Stimulated activated CD4-positive, alpha-beta T cell treated with anti-CD3 and anti-CD28 coated beads, Interleukin-4, amount 100 ng/mL, for 4 hours (primary cell): ENCODE results near the gene P2RY2.
"Not testable (repeated sequence)": the region's sequence is repeated elsewhere in the genome, so short reads cannot be mapped to it uniquely, and the experiment has no call there.

Source experiments
- DNase-seq, 2 experiments: peaks; one replicate each; pipeline ENCODE4 v3.0.0-alpha.2; 2020

Gene P2RY2

DNA sequence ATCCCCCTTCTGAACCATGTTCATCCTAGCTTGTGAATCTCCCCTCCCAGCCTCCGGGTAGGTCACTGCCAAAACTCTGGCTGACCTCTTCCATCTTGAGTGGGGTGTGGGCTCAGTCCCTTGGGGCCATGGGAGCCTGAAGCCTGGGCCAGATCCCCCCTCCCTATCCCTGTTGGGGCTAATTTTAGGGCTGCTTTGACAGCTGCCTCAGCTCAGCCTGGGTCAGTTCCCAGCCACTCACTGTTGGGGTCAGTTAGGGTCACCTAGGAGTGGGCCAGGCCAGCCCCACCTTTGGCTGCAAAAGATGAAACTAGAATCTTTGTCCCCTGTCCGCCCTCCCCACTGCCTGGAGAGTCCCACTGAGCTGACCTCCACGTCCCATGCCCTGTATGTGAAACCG, 29.8 kb upstream of the P2RY2 start:
- DNase-seq = no peak

DNA sequence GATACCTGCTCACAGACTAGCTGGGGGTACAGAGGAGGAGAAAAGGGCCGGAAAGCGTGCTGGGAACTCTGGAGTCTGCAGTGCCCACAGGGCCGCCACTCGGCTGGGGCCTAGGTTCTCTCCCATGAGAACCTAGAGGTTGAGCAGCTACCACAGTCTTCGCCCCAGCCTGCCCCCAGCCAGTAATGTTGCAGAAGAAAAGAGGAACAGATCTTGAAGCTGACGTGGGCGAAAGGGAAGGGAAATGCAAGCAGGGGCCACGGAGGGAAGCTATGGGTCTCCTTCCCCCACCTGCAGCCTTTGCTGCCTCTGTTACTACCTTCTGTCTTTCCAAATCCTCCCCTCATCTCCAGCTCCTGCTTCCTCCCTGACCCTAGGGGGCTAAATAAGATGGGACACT, 28.8 kb upstream of the P2RY2 start:
- no peak for DNase-seq

DNA sequence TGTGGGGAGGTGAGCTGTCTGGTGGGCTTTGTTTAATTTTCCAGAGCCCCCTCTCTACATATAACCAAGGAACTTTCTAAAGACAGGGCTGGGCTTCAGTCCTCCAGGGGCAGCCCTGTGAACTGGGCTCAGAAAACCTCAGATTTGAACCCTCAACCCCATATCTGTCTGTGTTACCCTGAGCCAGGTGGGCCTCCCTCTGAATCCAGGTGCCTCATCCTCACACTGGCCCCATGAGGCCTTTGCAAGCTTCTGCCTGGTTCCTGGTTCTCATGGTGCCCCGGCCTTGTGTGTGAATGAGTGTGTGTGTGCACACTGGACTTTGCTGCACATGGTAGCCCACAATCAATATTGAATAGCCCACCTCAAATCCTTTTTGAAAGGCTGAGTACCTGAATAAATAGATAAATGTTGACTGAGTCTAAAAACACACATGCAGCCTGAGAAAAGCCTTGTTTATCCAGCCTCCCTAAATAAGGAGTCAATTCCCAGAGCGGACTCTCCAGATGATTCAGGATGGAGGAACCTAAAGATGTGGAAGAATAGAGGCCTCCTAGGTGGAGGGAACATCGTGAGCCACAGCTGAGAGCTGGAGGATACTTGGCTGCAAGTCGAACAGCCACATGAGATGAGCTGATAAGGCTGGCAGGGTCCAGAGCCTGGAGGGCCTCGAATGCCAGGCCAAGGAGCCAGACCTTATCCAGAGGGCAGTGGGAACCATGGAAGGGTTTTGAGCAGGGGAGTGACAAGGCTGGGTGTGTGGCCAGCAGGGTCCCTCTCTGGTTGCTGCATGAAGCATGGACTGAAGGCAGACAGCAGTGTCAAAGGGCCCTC, 28.1 kb upstream of the P2RY2 start:
- DNase-seq = no peak

DNA sequence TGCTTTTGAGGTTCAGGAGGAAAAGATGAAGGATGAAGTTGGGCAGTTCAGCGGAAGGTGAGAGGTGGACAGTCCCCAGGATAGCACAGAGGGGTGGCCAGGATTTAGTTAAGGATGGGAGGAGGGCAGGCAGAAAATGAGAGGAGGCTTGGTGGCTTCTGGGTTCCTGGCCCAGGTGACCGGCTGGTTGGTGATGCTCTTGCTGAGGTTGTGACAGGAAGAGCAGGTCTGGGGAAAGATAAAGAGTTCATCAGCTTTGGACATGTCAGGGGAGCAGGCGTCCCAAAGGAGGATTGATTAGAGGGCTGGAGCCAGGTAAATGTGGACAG, 27.6 kb upstream of the P2RY2 start:
- DNase-seq = no peak

DNA sequence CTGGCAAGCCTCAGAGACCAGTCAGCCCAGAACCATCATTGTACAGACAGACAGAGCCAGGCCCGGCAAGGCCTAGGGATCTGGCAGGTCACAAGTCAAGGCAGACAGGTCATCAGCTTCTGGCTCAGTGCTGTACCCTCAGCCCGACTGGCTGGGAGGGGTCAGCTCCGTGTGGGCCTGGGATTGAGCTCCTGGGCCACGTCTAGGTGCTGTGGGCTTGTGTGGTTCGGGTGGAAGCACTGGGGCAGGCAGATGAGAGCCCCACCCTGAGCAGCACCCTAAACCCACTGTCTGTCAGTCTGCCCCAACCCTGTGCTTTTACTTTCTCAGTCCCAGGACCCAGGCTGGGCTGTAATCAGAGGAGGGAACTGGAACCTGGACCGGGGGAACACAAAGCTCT, 26.9 kb upstream of the P2RY2 start:
- no peak for DNase-seq

DNA sequence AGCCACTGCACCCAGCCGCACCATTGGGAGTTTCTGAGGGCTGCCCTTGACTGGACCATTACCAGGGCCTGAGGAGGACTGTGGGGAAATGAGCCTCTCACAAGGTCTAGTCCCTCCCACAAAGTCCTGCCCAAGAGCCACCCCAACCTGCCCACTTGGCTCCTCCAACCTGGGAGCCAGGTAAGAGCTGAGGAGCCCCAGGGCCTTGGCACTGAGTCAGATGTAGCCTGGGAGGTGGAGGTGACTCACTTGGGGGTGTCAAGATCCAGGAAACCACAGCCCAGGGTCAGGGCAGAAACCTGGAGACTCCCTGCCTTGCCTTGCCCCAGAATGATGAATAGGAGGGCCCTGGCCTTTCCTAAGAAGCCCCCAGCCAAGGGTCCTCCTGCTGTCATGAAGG, 25.8 kb upstream of the P2RY2 start:
- DNase-seq = no peak

DNA sequence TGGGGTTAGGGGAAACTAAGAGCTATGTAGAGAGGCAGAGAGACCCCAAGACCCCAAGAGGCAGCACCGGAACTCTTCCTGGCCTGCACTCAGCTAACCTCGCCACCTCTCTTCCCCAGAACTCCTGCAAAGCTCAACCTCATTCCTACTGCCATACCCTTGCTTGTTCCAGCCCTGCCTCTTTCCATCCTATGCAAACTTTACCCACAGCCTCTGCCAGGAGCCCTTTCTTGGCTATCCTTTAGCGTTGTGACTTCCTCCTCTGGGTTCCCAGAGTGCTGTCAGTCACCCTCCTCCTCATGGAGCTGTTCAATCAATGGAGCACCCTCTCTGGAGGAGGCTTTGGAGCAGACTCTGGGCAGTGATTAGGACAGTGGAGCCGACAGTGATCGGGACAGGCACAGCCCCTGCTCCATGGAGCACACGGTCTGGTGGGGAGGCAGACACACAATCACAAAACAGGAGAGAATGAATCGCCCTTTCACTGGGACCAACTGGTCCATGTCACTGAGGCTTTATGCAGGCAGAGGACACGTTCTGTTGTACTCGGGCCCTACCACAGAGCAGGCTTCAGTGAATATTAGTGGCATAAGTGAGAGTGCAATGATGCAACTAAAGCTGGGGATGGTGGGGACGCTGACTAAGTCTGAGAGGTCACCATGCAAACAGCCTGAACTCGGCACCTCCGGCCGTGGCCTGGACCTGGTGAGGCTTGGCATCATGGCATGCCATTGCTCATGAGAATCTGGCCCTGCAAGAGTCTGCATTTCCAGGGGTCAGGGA, 24.6 kb upstream of the P2RY2 start:
- no peak for DNase-seq

DNA sequence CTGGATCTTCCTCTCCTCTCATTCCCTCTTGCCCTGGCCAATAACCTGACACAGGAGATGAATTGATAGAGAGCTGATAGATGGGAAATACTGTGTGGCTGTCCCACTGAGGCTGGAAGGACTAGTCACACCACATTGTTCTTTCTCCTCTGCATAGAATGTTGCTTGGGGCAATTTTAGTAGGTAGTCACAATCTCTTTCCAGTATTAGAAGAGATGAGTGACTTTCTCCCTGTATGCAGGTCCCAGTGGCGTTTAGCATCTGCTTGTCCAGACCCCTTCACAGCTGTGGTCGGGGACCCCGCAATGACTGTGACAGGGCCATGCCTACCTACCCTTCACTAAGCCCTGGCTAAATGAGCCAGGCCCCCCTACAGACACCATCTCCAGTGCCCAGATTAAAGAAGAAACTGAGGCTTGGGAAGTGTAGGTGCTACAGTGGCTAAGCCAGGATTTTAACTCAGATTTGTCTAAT, 24.0 kb upstream of the P2RY2 start:
- no peak for DNase-seq

DNA sequence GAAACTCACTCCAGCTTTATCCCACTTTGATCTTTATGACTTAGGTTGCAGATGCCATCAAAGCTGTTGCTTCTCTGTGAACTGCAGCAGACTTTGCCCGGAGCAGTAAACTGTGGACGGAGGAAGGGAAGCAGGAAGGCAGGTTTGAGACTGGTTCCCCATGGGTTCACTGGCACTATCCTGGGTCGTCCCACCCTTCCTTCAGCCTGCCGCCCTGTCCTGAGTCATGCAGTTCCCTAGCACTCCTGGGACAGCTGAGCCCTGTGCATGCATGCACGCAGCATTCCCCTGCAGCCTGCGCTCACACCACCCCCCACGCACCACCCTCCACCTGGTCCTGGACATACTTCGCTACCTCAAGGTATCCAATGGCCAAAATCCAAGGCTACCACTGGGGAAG, 23.5 kb upstream of the P2RY2 start:
- DNase-seq = no peak

DNA sequence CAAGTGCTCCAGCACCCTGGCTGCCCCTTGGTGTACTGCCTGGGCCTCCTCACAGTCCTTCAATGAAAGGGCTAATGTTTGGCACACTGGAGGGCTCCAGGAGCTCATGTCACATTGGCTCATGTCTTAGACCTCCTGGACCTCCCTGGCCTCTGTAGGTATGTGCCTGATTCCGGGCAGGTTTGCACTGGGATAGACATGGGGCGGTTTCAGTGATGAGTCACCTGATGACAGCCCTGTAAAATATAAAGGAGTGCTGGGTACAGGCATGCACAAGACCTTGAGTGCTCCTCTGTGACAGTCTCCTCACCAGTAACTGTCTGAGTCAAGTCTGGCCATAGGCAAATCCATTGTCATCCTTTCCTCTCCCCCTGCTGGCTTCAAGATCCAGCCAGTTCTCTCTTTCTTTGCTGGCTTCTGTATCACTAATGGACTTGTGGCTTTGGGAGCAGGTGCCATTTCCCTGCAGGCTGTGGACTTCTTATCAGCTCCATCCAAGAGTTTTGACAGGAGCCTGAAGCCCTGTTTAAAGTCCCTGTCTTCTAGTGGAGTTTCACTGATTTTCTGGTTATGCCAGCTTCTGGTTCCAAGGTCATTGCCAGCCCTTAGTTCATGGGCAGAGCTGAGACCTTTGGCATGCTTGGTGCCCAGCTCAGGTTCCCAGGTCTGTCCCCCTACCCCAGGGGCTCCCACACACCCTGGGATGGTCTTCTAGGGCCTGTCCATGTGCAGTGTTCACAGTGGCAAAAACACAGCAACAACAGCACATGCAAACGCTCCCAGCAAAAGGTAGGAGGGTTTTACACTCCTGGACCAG, 22.7 kb upstream of the P2RY2 start:
- DNase-seq = no peak

DNA sequence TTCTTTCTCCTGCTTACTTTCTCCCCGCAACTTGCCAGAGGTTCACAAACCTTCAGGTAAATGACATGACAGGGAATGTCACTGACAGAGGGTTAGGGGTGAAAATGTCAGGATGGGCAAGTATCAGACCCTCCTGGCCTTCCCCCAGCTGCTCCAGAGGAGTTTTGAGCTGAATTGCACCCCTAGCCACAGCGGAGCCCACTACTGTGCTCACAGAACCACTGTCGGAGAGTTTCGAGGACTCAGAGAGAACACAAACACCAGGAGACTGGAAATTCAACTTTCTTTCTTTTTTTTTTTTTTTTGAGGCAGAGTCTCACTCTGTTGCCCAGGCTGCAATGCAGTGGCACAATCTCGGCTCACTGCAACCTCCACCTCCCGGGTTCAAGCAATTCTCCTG, 21.5 kb upstream of the P2RY2 start:
- no peak for DNase-seq

DNA sequence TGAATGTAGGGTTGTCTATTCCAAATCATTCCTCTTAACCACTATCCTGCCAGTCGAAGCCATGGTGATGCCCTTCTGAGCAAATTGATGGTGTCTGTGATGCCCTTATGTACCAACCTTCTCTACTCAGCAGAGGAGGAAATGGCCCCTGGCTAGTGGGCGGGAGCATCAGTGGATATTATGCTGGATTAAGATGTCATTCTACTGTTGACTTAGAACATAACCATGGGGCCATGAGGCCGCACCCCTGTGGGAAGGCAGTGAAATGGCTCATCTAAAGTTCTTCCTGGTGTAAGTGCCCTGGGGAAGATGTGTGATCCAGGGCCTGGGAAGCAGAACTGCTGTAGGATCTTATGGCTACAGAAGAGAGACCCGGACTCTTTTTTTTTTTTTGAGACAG, 20.7 kb upstream of the P2RY2 start:
- no peak for DNase-seq

DNA sequence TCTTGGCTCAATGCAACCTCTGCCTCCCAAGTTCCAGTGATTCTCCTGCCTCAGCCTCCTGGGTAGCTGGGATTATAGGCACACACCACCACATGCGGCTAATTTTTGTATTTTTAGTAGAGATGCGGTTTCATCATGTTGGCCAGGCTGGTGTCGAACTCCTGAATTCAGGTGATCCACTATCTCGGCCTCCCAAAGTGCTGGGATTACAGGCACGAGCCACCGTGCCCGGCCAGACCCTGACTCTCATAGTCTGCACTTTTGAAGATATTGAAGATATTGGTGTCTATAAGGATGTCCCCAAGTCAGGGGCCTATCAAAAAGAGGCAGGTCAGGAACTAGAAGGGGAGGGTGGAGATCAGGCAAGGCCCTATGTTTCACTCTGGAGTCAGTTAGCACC, 20.3 kb upstream of the P2RY2 start:
- not testable (repeated sequence) for DNase-seq

DNA sequence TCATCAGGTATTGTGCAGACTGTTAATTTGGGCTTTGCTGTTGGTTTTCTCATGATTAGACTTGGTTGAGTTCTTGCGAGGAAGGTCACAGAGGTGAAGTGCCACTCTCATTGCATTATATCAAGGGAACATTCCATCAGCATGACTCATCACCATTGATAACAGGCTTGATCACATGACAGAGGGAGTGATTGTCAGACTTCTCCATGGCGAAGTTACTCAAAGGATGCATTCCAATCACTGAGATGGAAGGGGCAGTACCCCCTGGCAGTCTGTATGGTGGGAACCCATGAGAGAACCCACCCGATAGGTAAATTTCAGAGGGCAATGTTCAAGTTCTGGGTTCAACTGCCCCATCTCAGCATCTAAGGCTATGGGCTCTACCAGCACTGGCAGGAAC, 19.4 kb upstream of the P2RY2 start:
- no peak for DNase-seq

DNA sequence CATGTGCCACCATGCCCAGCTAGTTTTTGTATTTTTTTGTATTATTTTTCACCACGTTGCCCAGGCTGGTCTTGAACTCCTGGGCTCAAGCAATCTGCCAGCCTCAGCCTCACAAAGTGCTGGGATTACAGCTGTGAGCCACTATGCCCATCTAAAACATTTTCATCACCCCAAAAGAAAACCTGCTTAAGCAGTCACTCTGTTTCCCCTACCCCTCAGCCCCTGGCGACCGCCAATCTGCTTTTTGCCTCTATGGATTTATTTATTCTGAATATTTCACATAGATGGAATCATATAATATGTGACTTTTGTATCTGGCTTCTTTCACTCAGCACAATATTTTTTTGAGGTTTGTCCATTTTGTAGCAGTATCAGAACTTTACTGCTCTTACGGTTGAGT, 18.6 kb upstream of the P2RY2 start:
- DNase-seq = no peak

DNA sequence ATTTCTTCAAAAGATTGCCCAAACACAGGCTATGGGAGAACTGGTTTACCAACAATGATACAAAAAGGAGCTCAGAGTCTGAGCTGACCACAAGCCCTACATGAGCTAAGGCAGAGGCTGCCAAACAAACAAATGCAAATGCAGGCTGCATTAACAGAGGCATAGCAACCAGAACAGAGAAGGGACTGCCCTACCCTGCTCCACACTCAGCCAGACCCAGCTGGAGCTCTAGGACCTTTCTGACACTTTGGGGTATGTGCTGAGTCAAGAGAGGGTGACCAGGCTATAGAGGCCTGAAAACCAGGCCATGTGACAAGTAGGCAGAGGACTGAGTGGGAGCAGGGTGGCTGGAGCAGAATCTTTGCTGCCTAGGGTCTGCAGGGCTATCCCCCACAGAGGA, 17.8 kb upstream of the P2RY2 start:
- no peak for DNase-seq

DNA sequence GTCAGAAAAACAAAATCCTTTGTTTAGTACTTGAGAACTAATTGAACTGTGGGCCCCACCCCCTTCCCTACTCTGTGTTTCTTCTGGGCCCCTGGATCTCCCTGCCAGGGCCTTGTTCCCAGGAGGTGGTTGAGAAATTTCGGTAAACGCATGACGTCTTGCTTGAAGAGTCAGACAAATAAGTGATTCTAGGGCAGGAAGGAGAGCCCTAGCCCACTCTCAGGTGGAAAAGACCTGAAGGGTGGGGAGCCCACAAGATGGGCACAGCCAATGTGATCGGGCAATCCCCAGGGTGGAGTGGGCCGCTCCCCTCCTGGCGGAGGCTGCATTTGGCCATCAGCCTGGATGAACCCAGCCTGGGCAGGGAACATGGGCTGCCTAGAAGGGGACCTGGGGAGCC, 16.8 kb upstream of the P2RY2 start:
- no peak for DNase-seq

DNA sequence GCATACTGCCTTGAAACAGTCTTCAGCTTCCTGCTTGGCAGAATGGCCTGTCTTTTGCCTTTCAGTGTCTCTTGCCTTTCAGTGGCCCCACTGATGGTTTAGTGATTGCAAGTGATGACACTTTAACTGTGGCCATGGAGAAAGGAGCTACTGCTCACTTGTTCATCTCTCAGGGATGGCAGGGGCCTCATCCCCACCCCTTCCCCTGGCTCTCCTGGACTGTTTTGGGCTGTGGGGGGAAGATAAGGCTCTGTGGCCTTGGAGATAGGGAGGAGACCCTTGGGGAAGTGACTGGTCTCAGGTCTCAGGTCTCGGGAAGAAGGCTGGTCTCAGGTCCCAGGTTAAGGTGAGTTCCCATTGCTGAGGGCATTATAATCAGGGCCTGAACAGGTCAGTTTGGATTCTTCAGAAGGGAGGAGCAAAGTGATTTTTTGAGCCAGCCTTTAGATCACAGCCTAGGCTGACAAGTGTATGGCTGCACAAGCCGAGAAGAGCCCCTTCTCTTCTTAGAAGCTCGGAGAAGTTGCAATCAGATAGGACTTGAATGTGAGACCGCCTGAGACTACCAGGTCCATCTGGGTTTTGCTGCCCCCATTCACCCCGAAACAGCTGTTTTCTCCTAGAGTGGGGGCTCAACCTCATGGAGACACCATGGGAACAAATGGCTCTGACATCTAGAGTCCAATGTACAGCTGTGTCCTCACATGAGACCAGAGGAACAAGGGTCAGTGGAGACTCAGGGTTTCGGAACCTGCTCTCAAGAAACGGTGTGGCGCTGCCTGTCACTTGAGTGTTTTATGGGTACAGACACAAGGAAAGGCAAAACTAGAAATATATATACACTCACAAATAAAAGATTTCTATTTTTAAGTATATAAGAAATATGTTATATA, 15.9 kb upstream of the P2RY2 start:
- no peak for DNase-seq

DNA sequence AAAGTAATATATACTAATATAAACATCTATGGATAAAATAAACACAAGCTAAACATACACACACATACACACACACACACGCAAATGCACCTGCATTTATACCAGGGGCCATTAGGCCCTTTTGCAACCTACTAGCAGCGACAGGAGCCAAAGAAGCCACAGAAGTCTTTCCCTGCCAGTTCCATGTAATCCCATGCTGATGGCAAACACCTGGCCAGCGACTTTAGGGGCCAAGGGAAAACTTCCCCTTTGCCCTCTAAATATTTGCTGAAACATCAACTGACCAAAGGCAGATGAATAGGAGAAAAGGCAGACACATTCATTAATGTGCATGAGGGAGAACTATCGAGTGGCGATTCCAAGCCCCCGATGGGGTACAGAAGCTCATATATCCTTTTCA, 14.8 kb upstream of the P2RY2 start:
- no peak for DNase-seq

DNA sequence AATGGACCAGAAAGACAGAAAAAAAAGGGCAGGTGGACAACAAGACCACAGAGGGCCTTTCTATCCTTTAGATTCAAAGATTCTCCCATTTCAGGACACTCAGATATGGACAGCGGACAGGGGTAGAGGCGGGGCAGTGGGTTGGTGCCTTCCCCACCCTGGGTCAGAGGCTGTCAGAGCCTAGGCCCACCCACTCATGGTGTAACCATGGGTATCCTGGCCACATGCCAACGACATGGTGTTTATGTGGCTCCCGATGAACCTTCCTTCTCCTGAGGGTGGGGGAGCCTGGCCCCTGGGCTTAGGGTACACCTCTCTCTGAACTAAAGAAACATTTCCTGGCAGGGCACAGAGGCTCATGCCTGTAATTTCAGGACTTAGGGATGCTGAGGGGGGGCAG, 14.3 kb upstream of the P2RY2 start:
- DNase-seq = no peak

DNA sequence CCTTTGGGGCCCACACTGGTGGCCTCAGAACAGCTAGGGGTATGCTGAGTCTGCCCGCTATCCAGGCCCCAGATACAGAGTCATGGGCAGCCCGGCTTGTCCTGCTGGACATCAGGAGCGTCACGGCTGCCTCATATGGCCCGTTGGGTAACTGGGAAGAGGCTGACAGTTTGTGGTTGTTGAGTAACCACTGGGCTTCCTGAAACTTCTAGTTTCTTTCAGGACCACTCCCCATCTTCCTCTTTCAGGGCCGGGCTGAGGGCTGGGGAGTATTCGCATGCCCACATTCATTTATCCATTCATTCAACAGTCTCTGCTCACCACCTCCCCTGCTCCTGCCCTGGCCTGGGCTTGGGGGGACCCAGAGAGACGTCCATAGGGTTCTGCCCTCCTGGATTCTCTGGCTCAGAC, 13.4 kb upstream of the P2RY2 start:
- DNase-seq = no peak

DNA sequence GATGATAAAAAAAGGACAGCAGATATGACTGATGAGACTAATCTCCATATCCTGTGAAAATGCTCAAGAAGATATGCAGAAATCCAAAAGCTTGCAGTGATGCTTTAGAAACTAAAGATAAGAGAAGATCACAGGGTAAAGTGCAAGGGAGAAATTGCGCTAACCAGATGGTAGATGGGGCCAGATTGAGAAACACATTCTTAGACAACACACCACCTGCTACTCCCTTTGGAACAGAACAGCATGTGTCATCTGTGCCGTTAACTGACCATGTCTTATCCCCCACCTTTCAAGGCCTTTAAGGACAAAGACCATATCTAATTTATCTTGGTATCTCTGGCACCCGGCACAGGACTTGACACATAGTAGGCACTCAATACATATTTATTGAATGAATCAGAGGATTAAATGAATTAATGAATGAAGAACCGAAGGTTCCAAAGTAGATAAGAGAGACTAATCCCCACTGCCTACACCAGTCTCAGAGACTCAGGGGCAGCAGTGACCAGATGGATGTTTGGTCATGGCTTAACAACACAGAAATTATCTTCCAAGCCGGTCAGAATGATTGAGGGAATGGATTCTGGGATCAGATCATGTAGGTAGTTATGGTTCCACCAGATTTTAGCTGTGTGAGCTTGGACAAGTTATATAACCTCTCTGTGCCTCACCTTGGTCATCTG, 12.3 kb upstream of the P2RY2 start:
- no peak for DNase-seq
